Measurements from ENCODE around the gene SLC25A10. TPM values are rescaled to one million over a fixed set of nuclear protein-coding genes. Genes with fewer than 3 reads are reported as not detected.

SLC25A10 gene
- total and polyA plus RNA-seq, 2 of the 4 experiments (the other 2 are of a cell fraction) = 14.9 to 19.0 TPM

DNA sequence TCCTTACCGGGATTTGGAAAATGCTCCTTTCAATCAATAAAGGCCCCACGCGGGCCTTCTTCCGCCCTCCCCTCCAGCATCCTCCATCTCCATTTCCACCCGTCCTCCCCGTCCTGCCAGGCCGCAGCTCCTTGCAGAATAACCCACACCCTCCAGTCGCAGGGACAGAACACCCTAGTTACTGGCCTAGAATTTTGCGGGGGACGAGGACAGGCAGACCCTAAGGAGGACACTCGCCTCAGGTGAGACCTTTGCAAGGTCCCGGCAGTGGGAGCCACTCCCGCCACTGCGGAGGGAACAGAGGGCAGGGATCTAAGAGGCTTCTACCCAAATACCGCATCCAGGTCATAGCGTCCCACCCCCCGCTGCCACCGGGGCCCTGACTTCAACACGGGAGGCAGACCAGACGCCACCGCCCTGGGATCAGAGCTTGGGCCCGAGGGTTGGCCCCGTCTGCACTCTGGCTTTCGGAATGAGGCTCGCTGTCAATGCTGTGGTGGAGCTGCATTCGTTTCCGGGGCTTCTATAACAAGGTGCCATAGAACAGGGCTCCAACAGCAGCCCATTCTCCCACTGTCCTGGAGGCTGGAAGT is 26.8 kb downstream of the SLC25A10 start:
- 72% methylated on average over 11 of the region's 27 CpGs; no CpG with 5 or more reads in 1 of the 2 experiments for WGBS, 2 experiments (ENCODE audit: extremely low coverage in 2 of 2, insufficient read length in 1 of 2)
- CTCF ChIA-PET = no interaction called here
- dilution Hi-C loops (cut with HindIII; ENCODE audit: low sequenced_read_pairs, unreplicated experiment) = no loop called here

More for the DNA sequence above, 26.8 kb downstream of the SLC25A10 start:
- H3K14ac ChIP-seq (replicated peaks; ENCODE audit: low read depth, low read length) = no peak overlapping the region
- in situ Hi-C loops (cut with MboI; ENCODE audit: low sequenced_read_pairs) = no loop called here
- H3K18ac ChIP-seq (ENCODE audit: low read depth, low read length) = no peak overlapping the region
- H3K4ac ChIP-seq (ENCODE audit: low read depth, low read length) = no peak overlapping the region
- peaks cover 3% of the 10 kb centered on the region; the same call in 1 of the 2 replicates for H3K9me1 ChIP-seq (ENCODE audit: insufficient read depth, low read length)
- H3K9ac ChIP-seq (ENCODE audit: low read depth, low read length) = no peak overlapping the region
- no peak overlapping the region for H3K27ac ChIP-seq (ENCODE audit: insufficient read depth, low read length)
- H4K5ac ChIP-seq (ENCODE audit: low read depth, low read length) = no peak overlapping the region
- intact Hi-C loops (cut with micrococcal nuclease) = no loop called here
- H2BK20ac ChIP-seq (ENCODE audit: low read depth, low read length) = no peak overlapping the region
- TF ChIP-seq BHLHE40 (IDR thresholded peaks at IDR 0.05; ENCODE audit: low read depth, low read length) (no peak), POLR2A (IDR thresholded peaks at IDR 0.05; ENCODE audit: low read depth, low read length) (no peak), MAZ (IDR thresholded peaks at IDR 0.05; ENCODE audit: borderline replicate concordance, low read depth, low read length) (no peak), CHD1 (IDR thresholded peaks at IDR 0.05; ENCODE audit: low read depth, low read length) (no peak), CTCF (conservative IDR thresholded peaks at IDR 0.05; ENCODE audit: low read depth, low read length) (no peak)
- TF ChIP-seq, protein P1, sequence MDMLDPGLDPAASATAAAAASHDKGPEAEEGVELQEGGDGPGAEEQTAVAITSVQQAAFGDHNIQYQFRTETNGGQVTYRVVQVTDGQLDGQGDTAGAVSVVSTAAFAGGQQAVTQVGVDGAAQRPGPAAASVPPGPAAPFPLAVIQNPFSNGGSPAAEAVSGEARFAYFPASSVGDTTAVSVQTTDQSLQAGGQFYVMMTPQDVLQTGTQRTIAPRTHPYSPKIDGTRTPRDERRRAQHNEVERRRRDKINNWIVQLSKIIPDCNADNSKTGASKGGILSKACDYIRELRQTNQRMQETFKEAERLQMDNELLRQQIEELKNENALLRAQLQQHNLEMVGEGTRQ (IDR thresholded peaks at IDR 0.05; ENCODE audit: low read depth, low read length) = no peak
- TF ChIP-seq, protein P2, sequence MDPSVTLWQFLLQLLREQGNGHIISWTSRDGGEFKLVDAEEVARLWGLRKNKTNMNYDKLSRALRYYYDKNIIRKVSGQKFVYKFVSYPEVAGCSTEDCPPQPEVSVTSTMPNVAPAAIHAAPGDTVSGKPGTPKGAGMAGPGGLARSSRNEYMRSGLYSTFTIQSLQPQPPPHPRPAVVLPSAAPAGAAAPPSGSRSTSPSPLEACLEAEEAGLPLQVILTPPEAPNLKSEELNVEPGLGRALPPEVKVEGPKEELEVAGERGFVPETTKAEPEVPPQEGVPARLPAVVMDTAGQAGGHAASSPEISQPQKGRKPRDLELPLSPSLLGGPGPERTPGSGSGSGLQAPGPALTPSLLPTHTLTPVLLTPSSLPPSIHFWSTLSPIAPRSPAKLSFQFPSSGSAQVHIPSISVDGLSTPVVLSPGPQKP (IDR thresholded peaks at IDR 0.05; ENCODE audit: borderline replicate concordance, low read depth, low read length) = no peak
- no peak overlapping the region for H3K56ac ChIP-seq (ENCODE audit: extremely low read depth, insufficient read depth, low read length)
- no peak overlapping the region for H2AK9ac ChIP-seq (replicated peaks; ENCODE audit: low read depth, low read length, poor library complexity)
- no peaks in the 10 kb centered on the region for H3K79me1 ChIP-seq (ENCODE audit: low read depth in 1 of 2, low read length in 2 of 2)
- H2BK15ac ChIP-seq (ENCODE audit: low read depth, low read length) = no peak overlapping the region
- H3K4me3 ChIP-seq (ENCODE audit: insufficient read depth, low read depth, low read length) = no peak overlapping the region
- H3K23ac ChIP-seq (ENCODE audit: low read depth, low read length) = no peak overlapping the region
- no peak overlapping the region for H2BK120ac ChIP-seq (ENCODE audit: low read depth, low read length)
- no peak for DNase-seq
- no TSS peak for BruUV-seq (replicated peaks)
- no peak overlapping the region for H2BK5ac ChIP-seq (ENCODE audit: low read depth, low read length, poor library complexity, severe bottlenecking)
- no peak overlapping the region for H3K4me2 ChIP-seq (ENCODE audit: low read depth, low read length)
- POLR2A ChIA-PET (ENCODE audit: unreplicated experiment) = no interaction called here
- H2AK5ac ChIP-seq (ENCODE audit: low read depth, low read length) = no peak overlapping the region
- H3K27me3 ChIP-seq (ENCODE audit: control insufficient read depth, insufficient read depth, low read length) = peaks cover 4% of the 10 kb centered on the region; the same call in 1 of the 2 replicates
- H3K9me3 ChIP-seq (ENCODE audit: control insufficient read depth, insufficient read depth, low read length) = no peaks in the 10 kb centered on the region
- no peak overlapping the region for H4K91ac ChIP-seq (ENCODE audit: insufficient read depth, low read depth, low read length)
- no peak for ATAC-seq (ENCODE audit: low read depth)
- H3K4me1 ChIP-seq (ENCODE audit: control insufficient read depth, insufficient read depth, low read length) = peaks cover 3% of the 10 kb centered on the region; the same call in 1 of the 2 replicates
- H3K36me3 ChIP-seq (ENCODE audit: control insufficient read depth, insufficient read depth, low read length) = no peaks in the 10 kb centered on the region
- H2AFZ ChIP-seq (replicated peaks; ENCODE audit: low read length, poor library complexity) = no peak overlapping the region
- H4K8ac ChIP-seq (ENCODE audit: low read depth in 2 of 2, low read length in 2 of 2) = no peak overlapping the region
- no peaks in the 10 kb centered on the region; the same call in 1 of the 2 replicates for H4K20me1 ChIP-seq (ENCODE audit: insufficient read depth, low read length)

Measured in IMR-90 (cell line).